HG02885 (cell line): Measurements from ENCODE around the gene AVEN.
"Not testable (repeated sequence)": the region's sequence is repeated elsewhere in the genome, so short reads cannot be mapped to it uniquely, and the experiment has no call there.

ENCODE experiments used
- ATAC-seq: cut with Tn5 transposase; IDR thresholded peaks from one replicate; pipeline ENCODE4 v1.9.1; 2021; ENCODE audit warnings: mild to moderate bottlenecking; ENCODE audit not compliant: unreplicated experiment, poor library complexity

Gene AVEN

DNA sequence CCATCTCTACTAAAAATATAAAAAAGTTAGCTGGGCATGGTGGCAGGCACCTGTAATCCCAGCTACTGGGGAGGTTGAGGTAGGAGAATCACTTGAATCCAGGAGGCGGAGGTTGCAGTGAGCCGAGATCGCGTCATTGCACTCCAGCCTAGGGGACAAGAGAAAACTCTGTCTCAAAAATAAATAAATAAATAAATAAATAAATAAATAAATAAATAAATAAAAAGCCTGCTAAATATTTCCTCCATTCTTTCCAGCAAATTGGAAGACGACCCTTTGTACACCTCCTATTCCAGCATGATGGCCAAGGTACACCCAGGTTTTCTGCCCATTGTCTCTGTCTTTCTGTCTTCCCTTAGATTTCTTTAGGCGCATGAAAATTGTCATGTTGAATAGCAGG is 219.5 kb downstream of the AVEN start:
- not testable (repeated sequence) for ATAC-seq
